Muscle layer of duodenum (tissue), 2 donors: ENCODE measurements around the gene CYB5D1.
A peak's percentile ranks its signal among the peaks of the same experiment; 100 is the strongest.
"Not testable (repeated sequence)": the region's sequence is repeated elsewhere in the genome, so short reads cannot be mapped to it uniquely, and the experiment has no call there.

Experiments used
- H3K27ac ChIP-seq: one replicate; pipeline ENCODE4 v1.7.0; 2013; ENCODE audit warnings: mild to moderate bottlenecking, low read length
- H3K27me3 ChIP-seq: one replicate; pipeline ENCODE4 v1.7.0; 2013; ENCODE audit warnings: low read depth, mild to moderate bottlenecking, control low read depth, low read length
- H3K36me3 ChIP-seq, 2 donors: one replicate each; pipeline ENCODE4 v1.7.0; 2013; ENCODE audit warnings: low read length in 2 of 2, control low read depth in 1 of 2, mild to moderate bottlenecking in 1 of 2; ENCODE audit not compliant: insufficient read depth in 2 of 2, control insufficient read depth in 1 of 2
- H3K4me1 ChIP-seq, 2 donors: one replicate each; pipeline ENCODE4 v1.7.0; 2013; ENCODE audit warnings: low read length in 2 of 2, mild to moderate bottlenecking in 2 of 2, control low read depth in 1 of 2, moderate library complexity in 1 of 2; ENCODE audit not compliant: insufficient read depth in 2 of 2, control insufficient read depth in 1 of 2
- H3K4me3 ChIP-seq, 2 donors: one replicate each; pipeline ENCODE4 v1.7.0; 2013; ENCODE audit warnings: low read length in 2 of 2, low read depth in 1 of 2, mild to moderate bottlenecking in 1 of 2
- H3K9me3 ChIP-seq, 2 donors: one replicate each; pipeline ENCODE4 v1.7.0; 2013; ENCODE audit warnings: low read length in 2 of 2, control low read depth in 1 of 2, mild to moderate bottlenecking in 1 of 2; ENCODE audit not compliant: control insufficient read depth in 1 of 2
- donor health status: healthy.

CYB5D1 gene

GRCh38 chr17:7857713-7858521, at the start of gene CYB5D1:
CYB5D1 (plus strand) TSS chr17:7858003; CDS start chr17:7858135, 132 bp downstream.
- peak within 1 kb of the TSS; percentile 100 for H3K27ac ChIP-seq
- peak within 1 kb of the TSS; percentile 90 to 97 for H3K4me3 ChIP-seq
- peaks cover 18 to 30% of the 10 kb centered on the region in 2 donors for H3K4me1 ChIP-seq
- H3K9me3 ChIP-seq, result no peaks in the 10 kb centered on the region
- no peaks in the 10 kb centered on the region for H3K27me3 ChIP-seq
- H3K36me3 ChIP-seq, result peaks cover 6 to 30% of the 10 kb centered on the region in 2 donors

- H3K4me1 ChIP-seq, result no peaks in the 10 kb centered on the region
- H3K27ac ChIP-seq, result no peak overlapping the region
- no peak overlapping the region for H3K4me3 ChIP-seq
- no peaks in the 10 kb centered on the region for H3K9me3 ChIP-seq
- H3K36me3 ChIP-seq, result no peaks in the 10 kb centered on the region
- H3K27me3 ChIP-seq, result no peaks in the 10 kb centered on the region
Observed at GRCh38 chr17:7809086-7809790, 48.6 kb upstream of the CYB5D1 start.

- H3K27ac ChIP-seq, H3K4me3 ChIP-seq, H3K36me3 ChIP-seq, H3K9me3 ChIP-seq, H3K4me1 ChIP-seq, H3K27me3 ChIP-seq: not testable (repeated sequence)
Observed at GRCh38 chr17:7809791-7810343, 47.9 kb upstream of the CYB5D1 start.

GRCh38 chr17:7811251-7811650, 46.6 kb upstream of the CYB5D1 start:
- no peaks in the 10 kb centered on the region for H3K27me3 ChIP-seq
- no peak overlapping the region for H3K4me3 ChIP-seq
- no peaks in the 10 kb centered on the region for H3K4me1 ChIP-seq
- no peaks in the 10 kb centered on the region for H3K9me3 ChIP-seq
- no peaks in the 10 kb centered on the region for H3K36me3 ChIP-seq
- no peak overlapping the region for H3K27ac ChIP-seq

GRCh38 chr17:7814969-7815368, 42.8 kb upstream of the CYB5D1 start:
- Histone ChIP-seq H3K27ac (no peak overlapping the region), H3K4me1 (no peaks in the 10 kb centered on the region), H3K9me3 (no peaks in the 10 kb centered on the region), H3K27me3 (no peaks in the 10 kb centered on the region), H3K4me3 (no peak overlapping the region), H3K36me3 (no peaks in the 10 kb centered on the region)

GRCh38 chr17:7816926-7817642, 40.7 kb upstream of the CYB5D1 start:
- H3K4me1 ChIP-seq, result no peaks in the 10 kb centered on the region
- H3K9me3 ChIP-seq, result no peaks in the 10 kb centered on the region
- H3K27me3 ChIP-seq, result no peaks in the 10 kb centered on the region
- no peaks in the 10 kb centered on the region for H3K36me3 ChIP-seq
- no peak overlapping the region for H3K27ac ChIP-seq
- H3K4me3 ChIP-seq, result no peak overlapping the region

- Histone ChIP-seq H3K9me3 (no peaks in the 10 kb centered on the region), H3K36me3 (no peaks in the 10 kb centered on the region), H3K27me3 (no peaks in the 10 kb centered on the region), H3K4me3 (no peak overlapping the region), H3K4me1 (no peaks in the 10 kb centered on the region), H3K27ac (no peak overlapping the region)
Observed at GRCh38 chr17:7817643-7817964, 40.2 kb upstream of the CYB5D1 start.

- no peaks in the 10 kb centered on the region for H3K4me1 ChIP-seq
- H3K9me3 ChIP-seq, result no peaks in the 10 kb centered on the region
- H3K27ac ChIP-seq, result no peak overlapping the region
- no peaks in the 10 kb centered on the region for H3K27me3 ChIP-seq
- H3K4me3 ChIP-seq, result no peak overlapping the region
- no peaks in the 10 kb centered on the region for H3K36me3 ChIP-seq
Observed at GRCh38 chr17:7818026-7818425, 39.8 kb upstream of the CYB5D1 start.

GRCh38 chr17:7818746-7819645, 38.8 kb upstream of the CYB5D1 start:
- no peaks in the 10 kb centered on the region for H3K4me1 ChIP-seq
- H3K9me3 ChIP-seq, result no peaks in the 10 kb centered on the region
- no peak overlapping the region for H3K27ac ChIP-seq
- no peaks in the 10 kb centered on the region for H3K36me3 ChIP-seq
- H3K27me3 ChIP-seq, result no peaks in the 10 kb centered on the region
- no peak overlapping the region for H3K4me3 ChIP-seq

- Histone ChIP-seq H3K36me3 (no peaks in the 10 kb centered on the region), H3K4me1 (no peaks in the 10 kb centered on the region), H3K27ac (no peak overlapping the region), H3K9me3 (no peaks in the 10 kb centered on the region), H3K4me3 (no peak overlapping the region), H3K27me3 (no peaks in the 10 kb centered on the region)
Observed at GRCh38 chr17:7820231-7820630, 37.6 kb upstream of the CYB5D1 start.
